Measurements from ENCODE around the gene MYLK.

- TF ChIP-seq CTCF (IDR thresholded peaks at IDR 0.05) (peak; percentile 89 to 95 (median 92)), POLR2A (IDR thresholded peaks at IDR 0.05) (no peak)
Measured at GRCh38 chr3:123652342-123652984, 231.7 kb downstream of the MYLK start.
